ENCODE data around the gene PER2. TPM values are rescaled to one million over a fixed set of nuclear protein-coding genes. Genes with fewer than 3 reads are reported as not detected.

PER2 gene
- total and polyA plus RNA-seq, 2 of the 4 experiments (the other 2 are of a cell fraction), result 1.7 to 3.2 TPM

- WGBS, 2 experiments (ENCODE audit: extremely low coverage in 2 of 2, insufficient read length in 1 of 2), result 100% methylated on average over 1 of the region's 1 CpG; no CpG with 5 or more reads in 1 of the 2 experiments
- H3K9ac ChIP-seq (ENCODE audit: low read depth, low read length), result no peak overlapping the region
- CTCF ChIA-PET, result no interaction called here
These were observed 21.1 kb downstream of the PER2 start for GRCh38 chr2:238267341-238267710.

More at GRCh38 chr2:238267341-238267710, 21.1 kb downstream of the PER2 start:
- Histone ChIP-seq H2BK15ac (ENCODE audit: low read depth, low read length) (no peak overlapping the region), H2BK20ac (ENCODE audit: low read depth, low read length) (no peak overlapping the region), H2AK5ac (ENCODE audit: low read depth, low read length) (peak overlapping the region; percentile 58; the same call in 1 of the 2 replicates), H2BK120ac (ENCODE audit: low read depth, low read length) (peak overlapping the region; percentile 27; the same call in 1 of the 2 replicates), H3K4ac (ENCODE audit: low read depth, low read length) (peak overlapping the region; percentile 60), H3K14ac (replicated peaks; ENCODE audit: low read depth, low read length) (peak overlapping the region; percentile 44; the same call in 1 of the 2 replicates), H3K79me1 (ENCODE audit: low read depth in 1 of 2, low read length in 2 of 2) (no peaks in the 10 kb centered on the region), H3K4me2 (ENCODE audit: low read depth, low read length) (no peak overlapping the region), H2BK5ac (ENCODE audit: low read depth, low read length, poor library complexity, severe bottlenecking) (peak overlapping the region; percentile 60), H4K20me1 (ENCODE audit: insufficient read depth, low read length) (no peaks in the 10 kb centered on the region), H3K36me3 (ENCODE audit: control insufficient read depth, insufficient read depth, low read length) (peaks cover 10% of the 10 kb centered on the region), H3K9me3 (ENCODE audit: control insufficient read depth, insufficient read depth, low read length) (no peaks in the 10 kb centered on the region), H4K91ac (ENCODE audit: insufficient read depth, low read depth, low read length) (no peak overlapping the region), H3K56ac (ENCODE audit: extremely low read depth, insufficient read depth, low read length) (no peak overlapping the region), H3K27me3 (ENCODE audit: control insufficient read depth, insufficient read depth, low read length) (no peaks in the 10 kb centered on the region), H2AFZ (replicated peaks; ENCODE audit: low read length, poor library complexity) (peak overlapping the region; percentile 65), H3K23ac (ENCODE audit: low read depth, low read length) (0 out of 2 replicates have a peak overlapping the region, but pooled peaks have one; percentile 11), H3K4me3 (ENCODE audit: insufficient read depth, low read depth, low read length) (no peak overlapping the region), H3K9me1 (ENCODE audit: insufficient read depth, low read length) (peaks cover 6% of the 10 kb centered on the region; the same call in 1 of the 2 replicates), H4K8ac (ENCODE audit: low read depth in 2 of 2, low read length in 2 of 2) (peak overlapping the region in 1 of 2 experiments; percentile 35; a peak in 1 of 4 replicates), H3K4me1 (ENCODE audit: control insufficient read depth, insufficient read depth, low read length) (peaks cover 4% of the 10 kb centered on the region; the same call in 1 of the 2 replicates), H3K18ac (ENCODE audit: low read depth, low read length) (no peak overlapping the region), H3K27ac (ENCODE audit: insufficient read depth, low read length) (no peak overlapping the region), H2AK9ac (replicated peaks; ENCODE audit: low read depth, low read length, poor library complexity) (peak overlapping the region; percentile 81), H4K5ac (ENCODE audit: low read depth, low read length) (no peak overlapping the region; the same call in 1 of the 2 replicates)
- BruUV-seq (replicated peaks), result no TSS peak
- in situ Hi-C loops (cut with MboI; ENCODE audit: low sequenced_read_pairs), result no loop called here
- TF ChIP-seq BHLHE40 (IDR thresholded peaks at IDR 0.05; ENCODE audit: low read depth, low read length), result no peak
- TF ChIP-seq FOS (IDR thresholded peaks at IDR 0.05; ENCODE audit: low read depth, low read length), result no peak
- TF ChIP-seq CTCF (conservative IDR thresholded peaks at IDR 0.05; ENCODE audit: low read depth, low read length), result no peak
- TF ChIP-seq MAZ (IDR thresholded peaks at IDR 0.05; ENCODE audit: borderline replicate concordance, low read depth, low read length), result no peak
- no peak for TF ChIP-seq ELK1 (IDR thresholded peaks at IDR 0.05; ENCODE audit: borderline replicate concordance, low read depth, low read length)
- TF ChIP-seq RCOR1 (IDR thresholded peaks at IDR 0.05; ENCODE audit: insufficient replicate concordance, low read length), result no peak
- TF ChIP-seq NFE2L2 (IDR thresholded peaks at IDR 0.05; ENCODE audit: low read depth, low read length), result no peak
- no peak for TF ChIP-seq CHD1 (IDR thresholded peaks at IDR 0.05; ENCODE audit: low read depth, low read length)
- no peak for TF ChIP-seq SMC3 (IDR thresholded peaks at IDR 0.05; ENCODE audit: low read depth, low read length)
- no peak for TF ChIP-seq USF2 (IDR thresholded peaks at IDR 0.05; ENCODE audit: low read depth, low read length)
- TF ChIP-seq RAD21 (IDR thresholded peaks at IDR 0.05; ENCODE audit: low read length), result no peak
- POLR2A ChIA-PET (ENCODE audit: unreplicated experiment), result interaction anchor here (0.6 kb wide), 1 partner anchor 12 kb away, joined by 4 read pairs; no protein-coding TSS in a partner anchor
- ATAC-seq (ENCODE audit: low read depth), result no peak
- DNase-seq, result peak; percentile 42
- intact Hi-C loops (cut with micrococcal nuclease), result loop anchor here (10.0 kb wide), 1 partner anchor 493 kb away; no protein-coding TSS in a partner anchor
- dilution Hi-C loops (cut with HindIII; ENCODE audit: low sequenced_read_pairs, unreplicated experiment), result no loop called here

Measured in IMR-90 (cell line).